ENCODE results near the gene PRMT3.

GRCh38 chr11:20452585-20452984 lies 65.1 kb downstream of the PRMT3 start:
- TF ChIP-seq MAX (IDR thresholded peaks at IDR 0.05) (no peak), TEAD4 (IDR thresholded peaks at IDR 0.05) (no peak), REST (IDR thresholded peaks at IDR 0.05; ENCODE audit: low read depth) (no peak), YY1 (IDR thresholded peaks at IDR 0.05; ENCODE audit: low read depth) (no peak), EGR1 (IDR thresholded peaks at IDR 0.05) (no peak), CREB1 (IDR thresholded peaks at IDR 0.05; ENCODE audit: low read depth) (no peak), EP300 (IDR thresholded peaks at IDR 0.05; ENCODE audit: borderline replicate concordance) (no peak), FOXM1 (IDR thresholded peaks at IDR 0.05; ENCODE audit: borderline replicate concordance, low read depth) (no peak), CEBPB (IDR thresholded peaks at IDR 0.05) (no peak), NFIC (IDR thresholded peaks at IDR 0.05) (no peak), RAD21 (IDR thresholded peaks at IDR 0.05; ENCODE audit: low read depth) (no peak), TCF12 (IDR thresholded peaks at IDR 0.05; ENCODE audit: low read depth) (no peak), TAF1 (IDR thresholded peaks at IDR 0.05; ENCODE audit: low read depth) (no peak)

Data from Ishikawa (cell line).